Stimulated activated CD8-positive, alpha-beta memory T cell treated with anti-CD3 and anti-CD28 coated beads, Interleukin-4, amount 100 ng/mL, for 48 hours (primary cell): ENCODE measurements around the gene LETMD1.
A peak's percentile ranks its signal among the peaks of the same experiment; 100 is the strongest.

Source experiments
- DNase-seq: peaks from one replicate; pipeline ENCODE4 v3.0.0-alpha.2; 2020

The LETMD1 gene

DNA sequence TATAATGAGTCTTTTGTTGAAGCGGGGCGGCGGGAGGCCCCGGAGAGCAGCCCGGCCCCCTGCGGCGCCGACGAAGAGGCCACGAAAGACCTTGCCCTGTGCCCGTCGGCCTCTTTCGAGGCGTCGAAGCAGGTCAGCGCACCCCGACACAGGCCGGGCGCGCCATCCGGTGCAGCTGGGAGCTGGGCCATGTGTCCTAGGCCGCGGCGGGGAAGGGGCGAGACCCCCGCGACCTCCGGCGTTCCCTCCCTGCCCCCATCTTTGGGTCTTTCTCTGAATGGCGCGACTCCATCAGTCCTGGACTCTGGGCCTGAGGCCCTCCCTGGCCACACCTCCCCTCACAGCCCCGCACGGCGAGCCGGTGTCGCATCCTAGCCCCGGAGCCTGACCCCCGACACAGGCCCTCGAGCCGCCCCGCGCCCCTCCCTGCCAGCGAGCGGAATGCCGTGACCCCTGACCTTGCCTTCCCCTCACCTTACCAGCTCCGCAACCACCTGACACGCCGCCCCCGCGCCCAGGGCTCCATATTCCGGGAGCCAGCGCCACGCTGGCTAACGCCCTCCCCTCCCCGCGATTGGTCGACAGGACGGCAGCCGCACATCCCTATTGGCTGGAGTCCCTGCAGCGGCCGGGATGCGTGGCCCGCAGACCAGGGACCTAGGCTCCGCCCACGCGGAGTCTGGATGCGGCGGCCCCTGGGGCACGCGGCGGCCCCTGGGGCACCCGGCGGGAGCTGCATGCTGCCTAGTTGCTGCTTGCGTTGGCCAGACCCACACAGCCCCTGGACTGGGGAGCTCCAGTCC lies 22.1 kb upstream of the LETMD1 start, which contains the start of gene SLC11A2:
Gene SLC11A2 (minus strand): TSS at position 549 of the 803 bp plus-strand sequence. CDS start 15,656 bp downstream, outside the sequence.
- peak; percentile 95 for DNase-seq

DNA sequence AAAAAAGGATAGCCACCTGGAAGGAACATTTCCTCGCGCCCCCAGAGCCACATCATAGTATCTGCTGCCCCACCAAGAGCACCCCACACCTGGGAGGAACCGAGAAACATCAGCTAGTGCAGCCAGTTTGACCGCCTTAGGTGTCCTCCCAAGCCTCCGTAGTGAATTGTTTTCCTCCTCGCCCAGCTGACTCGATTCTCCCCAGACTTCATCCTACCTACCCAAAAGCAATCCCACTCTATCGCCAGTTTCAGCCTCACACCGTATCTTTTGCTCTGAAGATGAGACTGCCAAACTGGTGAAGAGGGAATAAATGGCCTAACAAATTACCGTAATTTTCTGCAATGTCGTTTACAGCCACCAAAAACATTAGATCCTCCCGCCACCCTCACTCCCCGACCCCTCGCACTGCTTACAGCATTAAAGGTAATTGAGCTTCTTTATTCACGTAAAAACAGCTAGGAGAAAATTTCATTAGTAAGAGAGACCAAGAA lies 20.7 kb upstream of the LETMD1 start:
- DNase-seq, result no peak

DNA sequence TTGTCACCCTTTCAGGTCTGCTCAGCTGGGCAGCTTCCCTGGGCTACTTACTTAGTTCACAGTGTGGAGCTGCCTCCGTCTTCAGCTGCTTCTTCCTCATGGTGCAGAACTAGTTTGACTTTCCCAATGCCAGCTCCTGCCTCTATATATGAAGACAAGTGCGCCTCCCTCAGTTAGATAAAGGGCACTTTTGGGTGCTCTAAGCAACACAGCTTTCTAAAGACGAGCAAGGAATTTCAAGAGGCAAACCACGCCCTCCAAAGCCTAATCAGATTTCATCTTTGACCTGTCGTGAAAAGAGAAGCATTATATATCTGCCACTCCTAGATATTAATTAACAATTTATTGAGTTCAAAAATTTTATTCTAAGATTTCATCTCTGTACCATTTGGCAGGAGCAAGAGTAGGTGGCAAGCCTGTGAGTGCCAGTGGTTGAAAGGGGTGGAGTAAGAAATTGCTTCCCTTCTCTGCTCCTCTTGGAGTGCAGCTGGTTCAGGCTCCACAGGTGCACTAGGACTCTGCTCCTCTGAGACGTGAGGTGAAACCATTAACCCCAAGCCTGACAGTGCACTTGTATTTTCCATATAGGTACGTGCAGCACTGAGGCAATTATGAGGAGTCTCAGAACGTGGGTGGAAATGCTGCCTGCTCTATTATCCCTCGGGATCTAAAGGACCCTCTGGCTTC lies 19.9 kb upstream of the LETMD1 start:
- peak; percentile 36 for DNase-seq

DNA sequence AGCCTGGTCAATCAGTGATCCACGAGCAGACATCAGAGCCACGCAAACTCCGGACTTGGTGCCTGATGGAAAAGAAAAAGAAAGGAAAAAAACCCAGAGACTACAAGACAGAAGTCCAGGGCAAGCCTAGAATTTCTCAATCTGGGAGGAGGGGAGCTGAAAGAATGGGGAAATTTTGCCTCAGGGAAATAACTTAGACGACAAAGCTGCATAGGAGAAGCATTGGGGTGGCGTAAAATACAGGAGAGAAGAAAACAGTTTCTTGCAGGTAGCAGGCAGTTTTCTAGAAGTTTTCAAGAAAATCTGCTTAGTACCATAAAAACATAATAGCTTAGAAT lies 19.3 kb upstream of the LETMD1 start:
- no peak for DNase-seq

DNA sequence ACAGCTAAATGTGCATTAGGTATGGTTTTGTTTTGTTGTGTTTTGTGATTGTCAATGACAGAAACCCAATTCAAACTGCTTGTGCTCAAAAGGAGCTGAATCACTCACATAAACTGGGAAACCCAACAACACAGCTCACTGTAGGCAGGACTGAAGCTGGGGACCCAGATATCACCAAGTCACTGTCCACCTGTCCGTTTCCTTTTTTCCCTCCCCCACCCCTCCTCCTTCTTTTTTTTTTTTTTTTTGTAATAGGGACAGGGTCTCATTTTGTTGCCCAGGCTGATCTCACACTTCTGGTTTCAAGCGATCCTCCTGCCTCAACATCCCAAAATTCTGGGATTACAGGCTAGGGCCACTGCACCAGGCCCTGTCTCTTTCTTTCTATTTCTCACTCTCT lies 15.1 kb upstream of the LETMD1 start:
- no peak for DNase-seq

DNA sequence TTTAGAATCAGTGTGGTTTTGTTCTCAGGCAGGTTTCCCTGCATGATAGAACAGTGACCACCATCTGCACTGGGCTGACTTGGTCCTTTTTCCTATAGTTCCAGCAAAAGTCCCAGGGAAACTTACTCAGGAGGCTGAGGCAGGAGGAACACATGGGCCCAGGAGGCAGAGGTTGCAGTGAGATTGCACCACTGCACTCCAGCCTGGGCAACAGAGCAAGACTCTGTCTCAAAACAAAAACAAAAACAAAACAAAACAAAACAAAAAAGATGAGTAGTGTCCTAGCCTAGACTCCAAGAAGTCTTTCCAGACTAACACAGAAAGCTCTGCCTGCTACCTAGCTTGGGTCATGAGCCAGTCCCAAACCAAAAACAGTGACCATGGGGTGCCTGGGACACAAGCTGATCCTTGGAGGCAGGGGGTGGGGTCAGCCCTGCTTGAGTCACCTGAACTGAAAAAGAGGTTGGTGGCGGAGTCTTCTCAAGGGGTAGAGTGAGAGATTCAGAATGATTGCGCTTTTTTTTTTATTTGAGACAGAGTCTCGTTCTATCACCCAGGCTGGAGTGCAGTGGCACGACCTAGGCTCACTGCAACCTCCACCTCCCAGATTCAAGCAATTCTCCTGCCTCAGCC lies 14.6 kb upstream of the LETMD1 start:
- DNase-seq, result no peak

DNA sequence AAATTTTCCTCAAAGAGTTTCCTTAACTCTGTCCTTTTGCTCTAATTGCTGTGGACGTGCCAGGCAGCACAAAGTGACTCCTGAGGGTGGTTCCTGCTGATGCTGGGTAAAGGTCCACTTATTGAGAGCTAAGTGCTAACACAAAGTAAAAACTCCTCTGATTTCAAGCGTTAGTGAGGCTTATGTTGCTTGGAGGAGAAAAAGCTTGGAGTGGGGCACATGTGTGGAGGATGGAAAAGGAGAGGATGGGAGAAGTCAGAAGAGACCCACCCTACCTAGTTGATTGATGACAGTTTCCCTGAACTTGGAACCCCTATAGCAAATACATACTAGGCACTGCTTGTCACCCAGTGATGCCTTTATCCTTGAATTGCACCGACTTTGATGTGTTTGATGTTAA lies 11.8 kb upstream of the LETMD1 start:
- no peak for DNase-seq

DNA sequence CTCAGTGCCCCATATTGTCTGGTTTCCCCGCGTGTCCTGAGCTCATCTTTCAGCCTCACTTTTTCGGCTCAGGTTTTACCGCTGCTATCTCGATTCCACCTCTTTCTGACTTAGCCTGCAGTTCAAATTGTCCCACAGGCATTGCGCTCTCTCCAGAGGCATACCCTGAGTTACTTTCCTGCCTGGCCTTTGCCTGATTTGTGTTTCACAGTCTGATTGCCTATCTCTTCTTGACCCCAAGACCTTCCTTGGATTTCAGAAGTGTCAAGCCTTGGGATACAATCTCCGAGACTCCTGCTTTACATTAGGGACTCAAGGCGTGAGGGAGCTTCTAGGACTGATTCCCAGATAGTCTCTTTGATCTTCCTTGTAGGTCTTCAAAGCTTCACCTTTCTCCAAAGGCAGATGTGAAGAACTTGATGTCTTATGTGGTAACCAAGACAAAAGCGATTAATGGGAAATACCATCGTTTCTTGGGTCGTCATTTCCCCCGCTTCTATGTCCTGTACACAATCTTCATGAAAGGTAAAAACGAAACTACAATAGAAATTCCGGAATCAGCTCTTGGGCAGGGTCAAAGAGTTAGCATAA lies 629 bp downstream of the LETMD1 start:
- no peak for DNase-seq

DNA sequence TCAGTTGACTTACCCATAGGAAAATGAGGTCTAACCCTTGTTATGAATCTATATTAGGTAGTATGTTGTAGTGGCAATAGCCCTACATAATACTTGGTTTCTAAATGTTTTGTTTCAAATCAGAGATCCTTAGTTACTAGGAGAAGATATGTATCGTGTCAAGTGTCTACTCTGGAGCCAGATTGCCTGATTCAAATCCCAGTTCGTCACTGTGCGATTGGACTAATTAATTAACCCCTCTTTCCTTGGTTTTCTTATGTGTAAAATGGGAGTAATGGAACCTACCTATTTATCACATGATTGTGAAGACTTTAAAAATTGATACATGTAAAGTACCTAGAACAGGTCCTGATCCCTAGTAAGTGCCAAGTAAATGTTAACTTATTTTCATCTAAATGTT lies 1.4 kb downstream of the LETMD1 start:
- DNase-seq, result no peak

DNA sequence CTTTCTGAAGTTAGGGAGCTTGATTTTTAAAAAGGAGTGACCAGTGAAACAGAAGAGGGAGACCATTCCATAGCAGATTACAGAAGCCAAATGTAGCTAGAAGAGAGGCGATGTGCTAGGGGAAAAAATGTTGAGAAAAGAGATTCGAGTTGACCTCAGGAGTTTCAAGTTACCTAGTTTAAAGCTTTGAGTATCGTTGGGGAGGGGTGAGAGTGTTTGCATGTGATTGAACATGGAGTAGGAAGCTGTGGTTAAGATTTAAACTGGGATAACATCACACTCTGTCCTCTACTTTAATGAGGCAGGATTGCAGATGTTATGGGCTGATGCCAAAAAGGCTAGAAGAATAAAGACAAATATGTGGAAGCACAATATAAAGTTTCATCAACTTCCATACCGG lies 3.7 kb downstream of the LETMD1 start:
- no peak for DNase-seq

DNA sequence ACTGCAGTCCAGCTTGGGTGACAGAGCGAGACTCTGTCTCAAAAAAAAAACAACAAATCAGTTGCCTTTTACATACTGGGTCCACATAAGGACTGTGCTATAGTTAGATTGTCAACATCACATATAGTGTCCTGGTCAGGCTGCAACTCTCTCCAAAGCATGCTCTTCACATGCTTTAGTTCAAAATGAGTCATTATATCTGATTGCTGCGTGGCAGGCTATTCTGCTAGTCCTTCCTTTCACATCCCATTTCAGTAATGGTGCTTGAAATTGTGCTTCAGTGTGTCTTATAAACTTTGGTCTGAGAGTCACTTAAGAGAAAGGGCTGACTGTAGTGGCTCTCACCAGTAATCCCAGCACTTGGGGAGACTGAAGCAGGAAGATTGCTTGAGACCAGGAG lies 6.9 kb downstream of the LETMD1 start:
- DNase-seq, result no peak

DNA sequence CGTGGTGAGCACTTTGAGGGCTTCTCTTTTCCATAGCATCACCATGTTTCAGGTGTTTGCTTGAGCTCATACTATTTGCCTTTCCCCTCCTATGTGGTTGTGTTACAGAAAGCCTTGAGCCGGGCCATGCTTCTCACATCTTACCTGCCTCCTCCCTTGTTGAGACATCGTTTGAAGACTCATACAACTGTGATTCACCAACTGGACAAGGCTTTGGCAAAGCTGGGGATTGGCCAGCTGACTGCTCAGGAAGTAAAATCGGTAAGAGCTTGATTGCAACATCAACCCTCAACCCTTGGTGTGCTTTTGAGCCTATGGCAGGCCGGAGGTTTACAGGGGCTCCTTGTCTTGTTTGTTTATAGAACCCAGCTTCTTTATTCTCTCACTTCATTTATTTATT lies 8.1 kb downstream of the LETMD1 start:
- no peak for DNase-seq

DNA sequence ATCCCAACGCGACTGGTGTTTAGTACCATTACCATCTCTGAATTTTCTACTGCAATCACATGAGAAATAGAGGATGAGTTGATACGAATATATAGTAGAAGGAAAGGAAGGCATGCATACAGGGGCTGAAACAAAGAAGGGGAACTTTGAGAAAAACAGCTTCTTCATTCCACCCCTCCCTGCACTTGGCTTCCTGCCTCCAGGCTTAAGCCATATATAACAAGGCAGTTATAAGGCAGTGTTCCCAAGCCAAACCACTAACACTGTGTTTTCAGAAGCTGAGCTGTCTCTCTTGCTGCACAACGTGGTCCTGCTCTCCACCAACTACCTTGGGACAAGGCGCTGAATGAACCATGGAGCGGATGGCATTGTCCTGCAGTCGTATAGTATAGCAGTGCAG lies 11.0 kb downstream of the LETMD1 start:
- DNase-seq, result no peak

DNA sequence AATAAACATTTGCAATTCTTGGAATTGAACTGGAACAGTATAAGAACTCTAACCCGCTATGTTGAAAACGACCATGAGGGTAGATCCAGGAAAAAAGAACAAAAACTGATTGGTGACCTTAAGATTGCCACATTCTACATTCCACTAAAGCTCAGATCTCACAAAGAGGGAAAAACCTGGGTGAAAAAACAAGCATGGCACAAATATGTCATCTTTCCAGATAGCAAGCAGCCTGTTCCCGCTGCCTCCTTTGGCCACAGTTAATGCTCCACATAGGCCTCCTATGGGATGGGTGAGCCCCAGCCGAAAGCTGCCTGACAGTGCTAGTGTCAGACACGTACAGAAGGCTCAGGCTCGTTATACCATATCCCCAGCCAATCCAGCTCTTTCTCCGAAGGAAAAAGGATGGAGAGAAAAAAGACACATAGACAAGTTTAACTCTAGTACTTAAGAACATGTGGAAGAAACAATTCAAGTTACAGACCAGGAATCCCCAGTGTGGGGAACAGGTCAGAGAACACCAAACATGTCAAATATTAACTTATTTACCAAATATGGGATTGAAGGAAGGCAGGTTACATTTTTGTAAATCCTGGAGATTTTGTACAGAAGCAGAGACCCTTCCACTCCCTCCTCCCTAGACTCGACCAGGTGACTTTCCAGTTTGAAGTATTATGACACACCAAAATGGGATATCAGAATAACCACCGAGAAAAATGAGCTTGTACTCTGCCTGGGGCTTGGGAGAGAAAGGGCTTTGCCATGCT lies 14.7 kb downstream of the LETMD1 start:
- no peak for DNase-seq

DNA sequence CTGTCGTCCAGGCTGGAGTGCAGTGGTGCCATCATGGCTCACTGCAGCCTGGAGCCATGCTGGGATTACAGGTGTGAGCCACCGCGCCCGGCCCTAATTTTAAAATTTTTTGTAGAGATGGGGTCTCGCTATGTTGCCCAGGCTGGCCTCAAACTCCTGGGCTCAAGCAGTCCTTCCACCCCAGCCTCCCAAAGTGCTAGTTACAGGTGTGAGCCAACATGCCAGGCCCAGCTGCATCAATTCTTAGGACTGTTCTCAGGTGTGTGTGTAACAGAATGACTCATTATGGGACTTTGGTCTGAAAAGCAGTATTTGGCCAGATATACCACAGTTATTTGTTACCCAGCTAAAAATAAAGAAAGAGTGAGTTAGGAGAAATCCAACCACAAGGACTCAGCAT lies 17.4 kb downstream of the LETMD1 start:
- DNase-seq, result no peak

DNA sequence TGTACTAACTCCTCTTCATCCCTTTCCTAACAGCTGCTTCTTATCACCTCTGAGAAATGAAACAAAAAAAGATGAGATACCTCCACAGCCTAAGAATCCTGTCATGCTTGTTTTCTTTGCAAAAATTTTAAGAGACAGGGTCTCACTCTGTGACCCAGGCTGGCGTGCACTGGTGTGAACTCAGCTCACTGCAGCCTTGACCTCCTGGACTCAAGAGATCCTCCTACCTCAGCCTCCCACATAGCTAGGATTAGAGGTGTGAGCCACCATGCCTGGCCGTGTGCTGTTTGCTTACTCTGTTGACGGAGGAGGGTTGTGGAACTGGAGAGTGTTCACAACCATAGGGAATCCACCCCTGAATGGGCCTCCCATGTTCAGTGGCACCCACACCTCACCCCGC lies 19.1 kb downstream of the LETMD1 start:
- DNase-seq, result no peak

DNA sequence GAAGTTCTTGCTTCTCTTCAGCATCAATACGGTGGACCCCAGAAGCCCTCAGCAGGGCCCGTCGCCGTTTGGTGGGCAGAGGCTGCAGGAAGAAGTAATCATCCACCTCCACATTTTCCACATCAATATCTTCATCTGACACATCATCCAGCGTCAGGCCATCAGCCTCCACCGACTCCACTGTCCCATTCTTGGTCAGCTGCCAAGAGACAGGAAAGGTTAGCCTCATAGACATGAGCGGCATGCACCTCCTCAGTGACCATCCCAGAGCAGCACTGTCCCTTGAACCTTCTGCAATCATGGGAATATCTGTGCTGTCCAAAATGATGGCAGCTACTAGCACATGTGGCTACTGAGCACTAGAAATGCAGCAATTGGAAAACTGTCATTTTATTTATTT lies 19.6 kb downstream of the LETMD1 start:
- DNase-seq, result no peak

DNA sequence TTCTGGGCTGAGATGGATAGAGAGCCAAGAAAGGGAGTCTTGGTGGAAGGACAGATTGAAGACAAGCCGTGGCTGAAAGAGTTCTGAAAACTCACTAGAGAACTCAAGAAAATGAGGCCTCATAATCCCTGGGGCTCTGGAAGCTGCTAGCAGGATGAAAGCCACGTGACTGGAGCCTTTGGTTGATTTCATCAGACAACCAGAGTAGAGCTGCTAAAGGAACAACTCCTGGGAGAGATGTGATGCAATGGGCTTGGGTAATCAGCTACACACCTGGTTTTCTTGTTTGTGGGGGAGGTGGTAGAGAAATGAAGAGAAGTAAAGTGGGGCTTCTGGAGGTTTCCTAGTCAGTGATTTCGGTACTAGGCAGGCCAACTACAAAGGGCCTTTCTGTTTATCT lies 21.9 kb downstream of the LETMD1 start:
- no peak for DNase-seq

DNA sequence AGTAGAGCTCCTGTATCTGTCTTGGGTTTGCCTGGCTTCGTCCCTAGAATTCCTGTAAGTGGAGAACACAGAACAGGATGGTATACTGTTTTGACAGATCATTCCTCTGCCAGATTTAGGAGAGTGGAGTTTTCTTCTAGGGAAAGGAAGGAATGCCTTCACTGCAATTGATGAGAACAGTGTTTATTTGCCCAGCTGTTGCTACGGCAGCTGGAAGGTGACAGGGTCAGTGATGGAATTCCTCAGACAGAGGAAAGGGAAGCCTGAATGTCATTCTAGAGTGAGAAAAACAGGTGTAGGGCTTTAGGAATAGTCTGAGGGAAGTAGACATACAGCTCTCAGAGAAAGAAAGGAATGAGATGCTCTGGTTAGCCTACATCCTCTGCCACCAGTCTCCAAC lies 23.5 kb downstream of the LETMD1 start:
- DNase-seq, result no peak

DNA sequence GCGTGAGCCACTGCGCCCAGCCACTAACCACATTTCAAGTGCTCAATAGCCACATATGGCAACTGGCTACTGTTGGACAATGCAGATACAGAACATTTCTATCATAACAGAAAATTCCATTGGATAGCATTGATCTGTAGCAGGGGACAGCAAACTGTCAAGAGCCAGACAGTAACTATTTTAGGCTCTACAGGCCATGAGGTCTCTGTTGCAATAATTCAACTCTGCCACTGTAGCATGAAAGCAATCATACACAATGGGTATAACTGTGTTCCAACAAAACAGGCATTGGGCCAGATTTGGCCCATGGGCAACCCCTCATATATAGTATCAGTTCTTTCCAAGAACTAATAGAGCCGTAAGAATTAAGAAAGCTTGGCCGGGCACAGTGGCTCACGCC lies 27.3 kb downstream of the LETMD1 start:
- DNase-seq, result no peak

DNA sequence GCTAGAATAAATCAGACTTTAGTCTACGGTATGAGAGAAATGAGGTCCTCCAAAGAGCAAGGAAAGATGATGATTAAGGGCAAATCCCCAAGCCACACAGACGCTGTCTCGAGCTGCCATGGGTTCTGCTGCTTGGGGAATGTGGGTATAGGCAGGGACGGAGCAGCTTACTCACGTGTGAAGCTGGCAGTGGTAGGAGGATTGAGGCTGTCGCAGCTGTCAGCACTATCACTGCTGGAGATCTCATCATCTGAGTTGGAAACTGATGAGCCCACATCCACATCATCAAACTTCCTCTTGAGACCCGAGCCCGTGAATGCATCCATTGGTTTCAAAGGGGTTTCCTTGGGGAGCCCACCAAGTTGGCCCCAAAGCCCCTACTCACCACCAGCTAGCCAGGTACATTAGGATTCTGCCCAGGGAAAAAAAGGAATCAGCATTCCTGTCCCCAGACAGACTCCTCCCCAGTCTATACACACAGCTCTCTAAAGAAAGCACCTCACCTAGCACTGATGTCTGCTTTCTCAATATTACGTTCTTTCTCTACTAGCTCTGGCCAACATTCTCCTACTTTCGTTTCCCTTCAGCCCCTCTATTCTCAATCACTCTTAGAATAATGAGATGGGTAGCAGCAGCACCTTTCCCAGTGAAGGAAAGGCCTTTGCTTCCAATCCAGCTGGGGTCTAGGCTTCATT lies 28.3 kb downstream of the LETMD1 start:
- peak; percentile 51 for DNase-seq

DNA sequence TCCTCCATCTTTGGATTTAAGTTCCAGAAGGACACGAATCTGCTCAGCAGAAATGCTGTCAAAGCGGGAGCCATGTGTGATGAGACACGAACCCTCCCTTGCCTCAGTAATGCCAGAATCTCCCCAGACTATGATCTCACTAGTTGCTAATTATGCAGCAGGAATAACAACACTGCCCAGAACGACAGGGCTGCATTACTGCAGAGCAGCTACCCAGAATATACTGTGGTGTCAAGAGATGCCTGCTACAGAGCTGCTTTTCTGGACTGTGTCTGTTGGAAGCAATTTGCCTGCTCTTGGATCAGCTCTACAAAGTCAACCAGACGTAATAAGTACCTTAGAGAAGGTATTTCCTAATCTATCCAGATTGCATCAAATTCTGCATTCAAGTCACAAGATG lies 29.8 kb downstream of the LETMD1 start:
- DNase-seq, result no peak
